Mucosa of stomach (tissue), 1 donor: ENCODE results near the gene KCNH2.

Source experiments
- H3K27me3 ChIP-seq: one replicate; pipeline ENCODE4 v1.7.0; 2013; ENCODE audit warnings: mild to moderate bottlenecking, low read length; ENCODE audit not compliant: control insufficient read depth, insufficient read depth
- H3K36me3 ChIP-seq: one replicate; pipeline ENCODE4 v1.7.0; 2013; ENCODE audit warnings: low read length; ENCODE audit not compliant: control insufficient read depth, insufficient read depth
- H3K4me1 ChIP-seq: one replicate; pipeline ENCODE4 v1.7.0; 2013; ENCODE audit warnings: mild to moderate bottlenecking, low read length; ENCODE audit not compliant: control insufficient read depth, insufficient read depth
- H3K4me3 ChIP-seq: one replicate; pipeline ENCODE4 v1.7.0; 2013; ENCODE audit warnings: low read length
- H3K9ac ChIP-seq: one replicate; pipeline ENCODE4 v1.7.0; 2013; ENCODE audit warnings: mild to moderate bottlenecking, low read length, moderate library complexity
- H3K9me3 ChIP-seq: one replicate; pipeline ENCODE4 v1.7.0; 2013; ENCODE audit warnings: mild to moderate bottlenecking, low read length, moderate library complexity; ENCODE audit not compliant: control insufficient read depth
- donor health status: Pancreatic carcinoma.

Gene KCNH2

DNA sequence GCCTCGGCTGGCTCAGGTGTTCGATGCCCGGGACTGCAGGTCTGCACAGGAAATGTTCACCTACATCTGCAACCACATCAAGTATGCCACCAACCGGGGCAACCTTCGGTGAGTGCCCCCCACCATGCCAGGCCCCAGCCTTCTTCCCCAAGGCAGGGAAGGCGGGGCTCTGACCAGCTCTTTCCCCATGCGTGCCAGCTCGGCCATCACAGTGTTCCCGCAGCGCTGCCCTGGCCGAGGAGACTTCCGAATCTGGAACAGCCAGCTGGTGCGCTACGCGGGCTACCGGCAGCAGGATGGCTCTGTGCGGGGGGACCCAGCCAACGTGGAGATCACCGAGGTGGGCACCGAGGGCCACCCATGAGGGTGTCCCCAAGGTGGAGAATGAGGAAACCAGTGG, 20.2 kb upstream of the KCNH2 start:
- Histone ChIP-seq H3K4me1 (no peaks in the 10 kb centered on the region), H3K9ac (no peak overlapping the region), H3K36me3 (no peaks in the 10 kb centered on the region), H3K27me3 (peaks cover 3% of the 10 kb centered on the region), H3K4me3 (no peak overlapping the region), H3K9me3 (no peaks in the 10 kb centered on the region)

DNA sequence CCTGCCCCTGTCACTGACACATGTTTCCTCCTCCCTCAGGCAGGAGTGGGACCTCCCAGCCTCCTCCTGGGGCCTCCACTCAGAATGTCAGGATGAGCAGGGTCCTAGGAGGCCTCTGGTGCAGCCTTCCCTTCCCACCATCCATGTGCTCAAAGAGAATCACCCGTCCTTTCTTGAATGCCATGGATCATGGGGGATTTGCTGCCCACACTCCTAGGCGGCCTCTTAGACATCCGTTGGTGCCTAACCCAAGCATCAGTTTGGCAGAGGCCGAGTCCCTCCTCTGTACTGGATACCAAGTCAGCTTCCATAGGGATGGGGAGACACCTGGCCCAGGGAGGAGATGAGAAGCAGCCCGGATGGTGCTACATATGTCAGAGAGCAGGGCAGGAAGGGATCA, 19.7 kb upstream of the KCNH2 start:
- Histone ChIP-seq H3K9me3 (no peaks in the 10 kb centered on the region), H3K9ac (no peak overlapping the region), H3K27me3 (peaks cover 4% of the 10 kb centered on the region), H3K36me3 (no peaks in the 10 kb centered on the region), H3K4me1 (no peaks in the 10 kb centered on the region), H3K4me3 (no peak overlapping the region)

DNA sequence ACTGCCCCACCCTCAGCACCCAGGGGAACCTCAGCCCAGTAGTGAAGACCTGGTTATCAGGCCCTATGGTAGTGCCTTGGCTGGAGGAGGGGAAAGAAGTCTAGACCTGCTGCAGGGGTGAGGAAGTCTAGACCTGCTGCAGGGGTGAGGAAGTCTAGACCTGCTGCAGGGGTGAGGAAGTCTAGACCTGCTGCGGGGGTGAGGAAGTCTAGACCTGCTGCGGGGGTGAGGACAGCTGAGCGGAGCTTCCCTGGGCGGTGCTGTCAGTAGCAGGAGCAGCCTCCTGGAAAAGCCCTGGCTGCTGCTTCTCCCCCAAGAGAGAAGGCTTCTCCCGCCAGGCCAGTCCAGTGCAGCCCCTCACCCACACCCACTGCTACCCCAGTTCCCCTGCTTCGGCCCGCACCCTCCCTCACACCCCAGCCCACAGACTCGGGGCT, 19.0 kb upstream of the KCNH2 start:
- Histone ChIP-seq H3K36me3 (no peaks in the 10 kb centered on the region), H3K4me3 (no peak overlapping the region), H3K27me3 (peaks cover 6% of the 10 kb centered on the region)

DNA sequence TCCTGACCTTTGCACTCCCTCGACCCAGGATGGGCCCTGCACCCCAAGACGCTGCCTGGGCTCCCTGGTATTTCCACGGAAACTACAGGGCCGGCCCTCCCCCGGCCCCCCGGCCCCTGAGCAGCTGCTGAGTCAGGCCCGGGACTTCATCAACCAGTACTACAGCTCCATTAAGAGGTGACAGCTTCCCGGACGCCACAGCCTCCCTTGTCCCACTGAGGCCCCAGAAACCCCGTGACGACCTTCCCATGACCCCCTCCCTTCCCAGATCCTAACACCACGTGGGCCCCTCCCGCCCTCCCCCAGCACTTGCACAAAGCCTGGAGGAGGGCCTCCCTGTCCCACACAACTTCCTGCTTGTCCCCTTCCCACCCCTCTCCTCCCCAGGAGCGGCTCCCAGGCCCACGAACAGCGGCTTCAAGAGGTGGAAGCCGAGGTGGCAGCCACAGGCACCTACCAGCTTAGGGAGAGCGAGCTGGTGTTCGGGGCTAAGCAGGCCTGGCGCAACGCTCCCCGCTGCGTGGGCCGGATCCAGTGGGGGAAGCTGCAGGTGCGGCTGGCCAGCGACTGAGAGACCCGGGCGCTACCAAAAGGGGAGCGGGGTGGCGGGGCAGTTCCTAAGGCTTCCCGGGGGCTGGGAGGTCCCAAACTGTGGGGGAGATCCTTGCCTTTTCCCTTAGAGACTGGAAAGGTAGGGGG, 18.4 kb upstream of the KCNH2 start:
- Histone ChIP-seq H3K9me3 (no peaks in the 10 kb centered on the region), H3K27me3 (peaks cover 6% of the 10 kb centered on the region), H3K36me3 (no peaks in the 10 kb centered on the region), H3K4me1 (no peaks in the 10 kb centered on the region), H3K9ac (no peak overlapping the region), H3K4me3 (no peak overlapping the region)

More for the DNA sequence above, 19.0 kb upstream of the KCNH2 start:
- H3K4me1 ChIP-seq = no peaks in the 10 kb centered on the region
- no peak overlapping the region for H3K9ac ChIP-seq
- no peaks in the 10 kb centered on the region for H3K9me3 ChIP-seq

DNA sequence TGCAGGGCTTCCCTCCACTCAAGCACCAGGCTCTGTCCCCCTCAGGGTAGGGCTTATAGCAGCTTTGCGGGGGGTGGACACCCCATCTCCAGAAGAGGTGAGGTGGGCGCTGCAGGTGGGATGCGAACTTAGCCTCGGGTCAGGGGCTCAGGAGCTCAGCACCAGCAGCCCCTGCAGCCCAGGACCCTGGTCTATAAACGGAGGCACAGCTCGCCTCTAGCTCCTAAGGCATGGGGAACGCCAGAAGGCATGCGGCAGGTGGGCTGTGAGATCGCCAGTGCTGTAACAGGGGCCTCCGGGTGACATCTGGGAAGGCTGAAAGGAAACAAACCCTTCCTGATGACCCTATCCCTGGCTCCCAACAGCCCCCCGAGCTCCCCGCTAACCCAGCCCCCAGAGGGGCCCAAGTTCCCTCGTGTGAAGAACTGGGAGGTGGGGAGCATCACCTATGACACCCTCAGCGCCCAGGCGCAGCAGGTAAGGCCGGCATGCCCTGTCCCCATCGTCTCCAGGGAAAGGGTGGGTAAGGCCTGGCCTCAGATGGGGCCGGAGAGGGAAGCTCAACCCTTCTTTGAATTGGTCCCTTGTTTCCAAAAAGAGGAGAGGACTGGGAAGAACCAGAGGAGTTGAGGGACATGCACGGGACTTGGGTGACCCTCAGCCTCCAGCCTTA, 16.9 kb upstream of the KCNH2 start:
- no peak overlapping the region for H3K9ac ChIP-seq
- H3K4me3 ChIP-seq = no peak overlapping the region
- H3K36me3 ChIP-seq = no peaks in the 10 kb centered on the region
- no peaks in the 10 kb centered on the region for H3K9me3 ChIP-seq
- no peaks in the 10 kb centered on the region for H3K4me1 ChIP-seq
- H3K27me3 ChIP-seq = peaks cover 6% of the 10 kb centered on the region

DNA sequence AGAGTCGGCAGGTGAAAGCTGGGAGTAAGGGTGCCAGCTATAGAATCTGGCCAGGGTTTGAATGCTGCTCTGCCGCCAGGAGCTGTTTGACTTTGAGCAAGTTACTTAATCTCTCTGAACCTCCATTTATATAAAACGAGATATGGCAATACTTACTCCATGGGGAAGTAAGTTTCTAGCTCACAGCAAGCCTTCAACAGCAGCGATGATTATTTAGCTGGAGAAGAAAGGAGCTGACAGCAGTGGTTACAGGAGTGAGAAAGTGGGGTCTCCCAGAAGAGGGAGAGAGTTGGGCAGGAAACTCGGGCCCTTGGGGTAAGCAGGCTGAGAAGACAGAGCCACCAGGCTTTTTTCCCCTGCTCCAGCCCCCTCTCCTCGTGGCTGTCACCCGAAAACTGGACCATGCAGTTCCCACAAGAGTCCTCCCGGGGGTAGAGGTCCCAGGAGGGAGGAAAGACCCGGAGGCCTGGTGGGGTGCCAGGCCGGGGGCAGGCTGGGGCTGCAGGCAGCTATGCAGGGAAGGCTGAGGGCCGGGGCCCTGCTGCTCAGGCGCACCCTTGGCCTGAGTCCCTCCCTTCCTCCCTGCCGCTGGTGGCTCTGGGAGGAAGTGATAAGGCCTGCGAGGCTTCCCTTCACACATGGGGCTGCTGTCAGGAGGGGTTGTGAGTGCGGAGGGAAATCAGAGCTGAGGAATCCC, 16.2 kb upstream of the KCNH2 start:
- no peaks in the 10 kb centered on the region for H3K36me3 ChIP-seq
- peaks cover 6% of the 10 kb centered on the region for H3K27me3 ChIP-seq
- H3K9ac ChIP-seq = no peak overlapping the region
- no peak overlapping the region for H3K4me3 ChIP-seq
- no peaks in the 10 kb centered on the region for H3K9me3 ChIP-seq
- H3K4me1 ChIP-seq = no peaks in the 10 kb centered on the region

DNA sequence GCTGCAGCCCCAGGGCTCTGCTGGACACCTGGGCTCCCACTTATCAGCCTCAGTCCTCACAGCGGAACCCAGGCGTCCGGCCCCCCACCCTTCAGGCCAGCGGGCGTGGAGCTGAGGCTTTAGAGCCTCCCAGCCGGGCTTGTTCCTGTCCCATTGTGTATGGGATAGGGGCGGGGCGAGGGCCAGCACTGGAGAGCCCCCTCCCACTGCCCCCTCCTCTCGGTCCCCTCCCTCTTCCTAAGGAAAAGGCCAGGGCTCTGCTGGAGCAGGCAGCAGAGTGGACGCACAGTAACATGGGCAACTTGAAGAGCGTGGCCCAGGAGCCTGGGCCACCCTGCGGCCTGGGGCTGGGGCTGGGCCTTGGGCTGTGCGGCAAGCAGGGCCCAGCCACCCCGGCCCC, 15.4 kb upstream of the KCNH2 start:
- no peaks in the 10 kb centered on the region for H3K9me3 ChIP-seq
- H3K27me3 ChIP-seq = peaks cover 6% of the 10 kb centered on the region
- no peaks in the 10 kb centered on the region for H3K36me3 ChIP-seq
- no peak overlapping the region for H3K4me3 ChIP-seq
- no peak overlapping the region for H3K9ac ChIP-seq
- H3K4me1 ChIP-seq = no peaks in the 10 kb centered on the region

DNA sequence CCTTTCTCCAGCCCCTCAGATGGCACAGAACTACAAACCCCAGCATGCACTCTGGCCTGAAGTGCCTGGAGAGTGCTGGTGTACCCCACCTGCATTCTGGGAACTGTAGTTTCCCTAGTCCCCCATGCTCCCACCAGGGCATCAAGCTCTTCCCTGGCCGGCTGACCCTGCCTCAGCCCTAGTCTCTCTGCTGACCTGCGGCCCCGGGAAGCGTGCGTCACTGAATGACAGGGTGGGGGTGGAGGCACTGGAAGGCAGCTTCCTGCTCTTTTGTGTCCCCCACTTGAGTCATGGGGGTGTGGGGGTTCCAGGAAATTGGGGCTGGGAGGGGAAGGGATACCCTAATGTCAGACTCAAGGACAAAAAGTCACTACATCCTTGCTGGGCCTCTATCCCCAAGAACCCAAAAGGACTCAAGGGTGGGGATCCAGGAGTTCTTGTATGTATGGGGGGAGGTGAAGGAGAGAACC, 14.7 kb upstream of the KCNH2 start:
- Histone ChIP-seq H3K4me1 (no peaks in the 10 kb centered on the region), H3K27me3 (peaks cover 6% of the 10 kb centered on the region), H3K4me3 (no peak overlapping the region), H3K9me3 (no peaks in the 10 kb centered on the region), H3K36me3 (no peaks in the 10 kb centered on the region), H3K9ac (no peak overlapping the region)

DNA sequence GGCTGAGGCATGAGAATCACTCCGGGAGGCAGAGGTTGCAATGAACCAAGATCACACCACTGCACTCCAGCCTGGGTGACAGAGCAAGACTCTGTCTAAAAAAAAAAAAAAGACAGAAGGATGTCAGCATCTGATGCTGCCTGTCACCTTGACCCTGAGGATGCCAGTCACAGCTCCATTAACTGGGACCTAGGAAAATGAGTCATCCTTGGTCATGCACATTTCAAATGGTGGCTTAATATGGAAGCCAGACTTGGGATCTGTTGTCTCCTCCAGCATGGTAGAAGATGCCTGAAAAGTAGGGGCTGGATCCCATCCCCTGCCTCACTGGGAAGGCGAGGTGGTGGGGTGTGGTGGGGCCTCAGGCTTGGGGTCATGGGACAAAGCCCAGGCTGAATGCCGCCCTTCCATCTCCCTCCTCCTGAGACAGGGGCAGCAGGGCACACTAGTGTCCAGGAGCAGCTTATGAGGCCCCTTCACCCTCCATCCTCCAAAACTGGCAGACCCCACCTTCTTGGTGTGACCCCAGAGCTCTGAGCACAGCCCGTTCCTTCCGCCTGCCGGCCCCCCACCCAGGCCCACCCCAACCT, 14.0 kb upstream of the KCNH2 start:
- no peak overlapping the region for H3K9ac ChIP-seq
- no peak overlapping the region for H3K4me3 ChIP-seq
- H3K9me3 ChIP-seq = no peaks in the 10 kb centered on the region
- H3K36me3 ChIP-seq = no peaks in the 10 kb centered on the region
- no peaks in the 10 kb centered on the region for H3K4me1 ChIP-seq
- H3K27me3 ChIP-seq = peaks cover 3% of the 10 kb centered on the region

DNA sequence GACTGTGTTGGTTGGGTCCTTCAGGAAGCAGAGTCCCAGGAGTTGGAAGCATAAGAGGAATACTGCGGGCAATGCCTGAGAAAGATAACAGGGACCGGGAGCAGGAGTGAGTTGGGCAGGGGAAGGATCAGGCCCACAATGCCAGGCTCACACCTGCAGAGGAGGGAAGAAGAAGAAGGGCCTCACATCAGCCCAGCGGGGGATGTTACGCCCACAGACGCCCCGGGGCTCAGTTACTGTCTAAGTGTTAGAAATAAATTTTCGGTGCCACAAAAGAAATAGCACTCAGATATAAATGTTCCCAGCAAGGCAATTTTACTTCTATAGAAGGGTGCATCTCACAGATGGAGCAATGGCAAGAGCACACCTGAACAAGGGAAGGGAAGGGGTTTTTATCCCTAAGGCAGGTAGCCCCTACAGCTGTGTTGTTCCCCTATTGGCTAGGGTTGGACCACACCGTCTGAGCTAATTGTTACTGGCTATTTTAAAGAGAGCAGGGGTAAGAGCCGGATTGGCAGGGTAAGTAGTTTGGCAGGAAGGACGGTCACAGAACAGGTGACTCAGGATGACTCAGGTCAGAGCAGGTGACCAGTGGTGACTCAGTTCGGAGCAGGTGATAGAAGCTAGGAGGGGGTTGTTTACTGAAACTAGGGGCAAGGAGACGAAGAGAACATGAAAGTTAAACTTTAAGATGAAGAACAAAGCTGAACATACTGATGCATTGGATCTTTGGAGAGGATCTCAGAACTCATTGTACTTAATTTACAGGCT, 12.5 kb upstream of the KCNH2 start, which contains the start of gene NOS3:
TSS of gene NOS3 (plus strand) at position 602 of the 771 bp plus-strand sequence. CDS start 2,787 bp downstream, outside the sequence.
- H3K9ac ChIP-seq = no peak within 1 kb of the TSS
- H3K36me3 ChIP-seq = no peaks in the 10 kb centered on the region
- peaks cover 3% of the 10 kb centered on the region for H3K27me3 ChIP-seq
- H3K9me3 ChIP-seq = no peaks in the 10 kb centered on the region
- no peak within 1 kb of the TSS for H3K4me3 ChIP-seq
- H3K4me1 ChIP-seq = no peaks in the 10 kb centered on the region

DNA sequence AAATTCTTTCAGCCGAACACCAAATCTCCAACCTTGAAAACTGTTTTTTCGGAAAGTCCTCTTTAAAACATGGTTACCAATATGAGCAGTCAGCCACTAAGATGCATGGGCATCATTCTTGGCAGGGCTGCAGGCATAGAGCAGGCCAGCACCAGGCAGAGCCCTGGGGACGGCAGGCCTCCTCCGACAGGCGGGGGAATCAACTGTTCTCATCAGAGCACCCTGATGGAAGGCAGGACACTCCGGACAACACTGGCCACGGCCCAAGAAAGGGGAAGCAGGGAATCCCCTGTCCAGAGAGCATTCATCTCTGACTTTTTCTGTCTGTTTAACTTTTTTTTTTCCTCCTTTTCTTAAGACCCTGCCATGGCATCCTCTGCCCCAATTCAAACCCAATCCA, 11.3 kb upstream of the KCNH2 start:
- Histone ChIP-seq H3K4me3 (no peak overlapping the region), H3K4me1 (no peaks in the 10 kb centered on the region), H3K36me3 (no peaks in the 10 kb centered on the region), H3K9me3 (no peaks in the 10 kb centered on the region), H3K9ac (no peak overlapping the region), H3K27me3 (peaks cover 3% of the 10 kb centered on the region)
